WI38 (cell line): Measurements from ENCODE around the gene YIF1B.
"Not testable (repeated sequence)": the region's sequence is repeated elsewhere in the genome, so short reads cannot be mapped to it uniquely, and the experiment has no call there.

Experiments
- H3K4me3 ChIP-seq: 2 replicates; pipeline ENCODE4 v1.5.1; 2011; ENCODE audit warnings: low read depth, mild to moderate bottlenecking, control low read depth, low read length
- CTCF ChIP-seq: IDR thresholded peaks from 2 replicates; pipeline ENCODE4 v1.5.1; 2012; ENCODE audit warnings: low read depth, mild to moderate bottlenecking, control low read depth, low read length

The YIF1B gene

GRCh38 chr19:38262585-38263268 is 53.0 kb downstream of the YIF1B start:
- H3K4me3 ChIP-seq = no peak overlapping the region
- no peak for TF ChIP-seq CTCF

GRCh38 chr19:38261942-38262341 is 53.8 kb downstream of the YIF1B start:
- H3K4me3 ChIP-seq = not testable (repeated sequence)

GRCh38 chr19:38255383-38256014 is 60.2 kb downstream of the YIF1B start:
- peak overlapping the region; percentile 38 for H3K4me3 ChIP-seq
- no peak for TF ChIP-seq CTCF

- no peak for TF ChIP-seq CTCF
These were observed 62.0 kb downstream of the YIF1B start for GRCh38 chr19:38253788-38254187.

More at GRCh38 chr19:38253788-38254187, 62.0 kb downstream of the YIF1B start:
- no peak overlapping the region for H3K4me3 ChIP-seq
